Stimulated activated CD4-positive, alpha-beta T cell treated with anti-CD3 and anti-CD28 coated beads, Interleukin-1b, Interleukin-23, amount 100 ng/mL, for 4 hours (primary cell): ENCODE results near the gene ANKRD13D.
A peak's percentile ranks its signal among the peaks of the same experiment; 100 is the strongest.

ENCODE experiments used
- DNase-seq, 2 donors: peaks; one replicate each; pipeline ENCODE4 v3.0.0-alpha.2; 2020; ENCODE audit warnings: low read depth in 2 of 2

The ANKRD13D gene

DNA sequence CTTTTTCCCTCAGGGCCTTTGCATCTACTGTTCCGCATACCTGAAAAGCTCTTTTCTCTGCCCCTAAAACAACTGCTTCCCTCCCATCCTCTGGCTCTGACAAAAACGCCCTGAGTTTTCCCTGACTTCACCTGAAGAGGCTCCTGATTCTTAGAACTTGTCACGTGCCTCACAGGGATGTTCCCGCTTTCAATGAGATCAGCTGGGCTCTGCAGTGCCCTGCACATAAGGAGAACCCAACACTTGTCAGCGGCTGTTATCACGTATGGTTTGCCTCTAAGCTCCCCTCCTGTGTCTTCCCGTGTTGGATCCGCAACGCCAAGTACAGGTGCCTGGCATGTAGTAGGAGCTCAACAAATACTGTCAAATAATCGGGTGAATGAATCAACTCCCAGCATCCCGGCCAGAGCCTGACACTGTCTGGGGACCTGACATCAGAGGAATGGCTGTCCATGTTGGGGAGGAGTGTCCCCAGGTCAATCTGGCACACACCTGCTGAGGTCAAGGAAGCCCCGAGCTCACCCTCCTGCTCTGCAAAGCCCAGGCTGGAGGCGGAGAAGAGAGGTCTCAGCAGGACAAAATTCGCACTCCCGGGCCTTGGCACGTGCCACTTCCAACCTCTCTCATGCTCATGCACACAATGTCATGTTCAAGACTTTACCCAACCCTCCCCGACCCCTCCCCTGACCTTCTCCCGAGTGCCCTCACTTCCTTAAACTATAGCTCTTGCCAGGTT, 27.0 kb upstream of the ANKRD13D start:
- DNase-seq = no peak

DNA sequence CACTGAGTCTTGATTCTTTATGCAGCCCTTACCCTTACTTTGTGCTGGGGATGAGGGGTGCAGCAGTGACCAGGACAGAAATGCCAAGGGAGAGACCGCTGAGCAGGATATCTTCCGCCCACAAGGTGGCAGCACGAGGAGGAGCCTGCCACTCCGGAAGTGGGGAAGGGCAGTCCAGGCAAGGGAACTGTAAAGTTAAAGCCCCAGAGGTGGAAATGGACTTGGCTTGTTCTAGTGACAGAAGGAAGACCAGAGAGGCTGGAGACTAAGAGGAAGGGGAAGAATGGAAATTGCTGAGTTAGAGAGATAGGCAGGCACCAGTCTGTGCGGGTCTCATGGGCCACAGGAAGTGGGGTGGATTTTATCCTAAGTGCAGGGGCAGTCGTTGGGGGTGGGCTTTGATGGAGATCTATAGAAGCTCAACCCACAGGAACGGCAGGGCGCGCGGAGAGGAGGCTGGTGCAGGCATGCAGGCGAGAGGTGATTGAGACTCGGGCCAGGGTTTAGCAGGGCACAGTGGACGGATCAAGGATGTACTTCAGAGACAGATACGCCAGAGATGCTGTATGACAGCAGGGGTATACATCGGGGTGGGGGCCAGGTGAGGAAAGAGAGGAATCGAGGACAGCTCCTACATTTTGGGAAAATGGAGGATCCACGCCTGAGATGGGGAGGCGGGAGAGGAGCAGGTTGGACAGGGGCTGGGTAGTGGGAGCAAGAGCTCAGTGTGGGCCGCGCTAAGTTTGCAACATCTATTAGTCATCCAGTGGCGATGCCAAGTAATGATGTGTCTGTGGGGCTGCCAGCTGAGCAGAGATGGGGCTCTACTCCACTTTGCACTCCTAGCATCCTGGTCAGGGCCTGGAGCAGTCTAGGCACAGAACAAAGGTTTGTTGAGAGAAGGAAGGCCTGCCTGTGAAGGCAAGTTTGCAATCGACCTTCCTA, 26.1 kb upstream of the ANKRD13D start:
- DNase-seq = peak; percentile 58 to 65

DNA sequence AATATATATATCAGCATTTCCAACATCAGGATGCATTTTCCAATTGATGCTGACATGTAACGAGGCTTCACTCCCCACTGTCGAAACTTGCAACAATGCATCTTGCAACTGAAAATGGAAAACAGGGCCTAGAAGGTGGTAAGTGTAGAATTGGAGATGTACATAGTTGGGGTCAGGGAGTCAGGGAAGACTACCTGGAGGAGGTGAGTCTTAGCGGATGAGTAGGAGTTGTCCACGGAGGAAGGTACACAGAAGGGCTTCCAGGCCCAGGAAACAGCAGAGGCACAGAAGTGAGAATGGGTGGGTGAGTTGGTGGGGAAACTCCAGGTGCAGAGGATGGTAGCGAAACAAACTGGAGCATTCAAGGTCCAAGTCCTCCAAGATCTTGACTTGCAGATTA, 24.8 kb upstream of the ANKRD13D start:
- DNase-seq = no peak

DNA sequence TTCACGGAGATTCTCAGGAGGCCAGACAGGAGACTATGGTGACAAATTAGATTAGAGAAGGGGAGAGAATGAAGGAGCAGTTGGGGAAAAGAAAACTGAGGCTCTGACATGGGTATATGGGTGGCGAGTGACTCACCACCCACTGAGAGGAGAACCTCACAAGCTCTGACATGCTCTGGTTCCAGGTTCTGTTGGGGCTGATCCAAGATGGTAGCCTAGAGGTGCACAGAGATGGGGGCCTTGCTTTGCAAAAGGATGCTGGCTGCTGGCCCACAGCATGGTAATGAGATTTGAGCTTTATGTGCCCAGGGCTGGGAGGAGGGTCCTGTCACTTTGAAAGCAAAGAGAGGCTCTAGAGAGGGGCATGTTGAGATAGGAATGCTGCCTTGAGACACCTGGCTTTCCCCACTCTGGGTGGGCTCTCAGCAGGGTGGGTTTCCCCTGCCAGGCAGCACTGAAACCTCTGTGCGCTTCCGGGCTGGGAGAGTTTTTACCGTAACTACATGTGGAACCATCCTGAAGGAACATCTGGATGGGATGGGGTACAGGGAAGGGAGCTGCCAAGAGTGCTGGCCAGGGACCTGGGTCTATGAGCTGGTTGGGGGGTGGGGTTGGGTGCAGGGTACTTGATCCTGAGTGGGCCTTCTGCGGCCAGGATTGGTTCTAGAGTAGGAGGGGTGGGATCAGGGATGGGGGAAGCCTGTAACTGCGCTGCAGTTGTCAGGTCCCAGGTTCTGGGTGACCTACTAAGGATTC, 24.0 kb upstream of the ANKRD13D start:
- no peak for DNase-seq

DNA sequence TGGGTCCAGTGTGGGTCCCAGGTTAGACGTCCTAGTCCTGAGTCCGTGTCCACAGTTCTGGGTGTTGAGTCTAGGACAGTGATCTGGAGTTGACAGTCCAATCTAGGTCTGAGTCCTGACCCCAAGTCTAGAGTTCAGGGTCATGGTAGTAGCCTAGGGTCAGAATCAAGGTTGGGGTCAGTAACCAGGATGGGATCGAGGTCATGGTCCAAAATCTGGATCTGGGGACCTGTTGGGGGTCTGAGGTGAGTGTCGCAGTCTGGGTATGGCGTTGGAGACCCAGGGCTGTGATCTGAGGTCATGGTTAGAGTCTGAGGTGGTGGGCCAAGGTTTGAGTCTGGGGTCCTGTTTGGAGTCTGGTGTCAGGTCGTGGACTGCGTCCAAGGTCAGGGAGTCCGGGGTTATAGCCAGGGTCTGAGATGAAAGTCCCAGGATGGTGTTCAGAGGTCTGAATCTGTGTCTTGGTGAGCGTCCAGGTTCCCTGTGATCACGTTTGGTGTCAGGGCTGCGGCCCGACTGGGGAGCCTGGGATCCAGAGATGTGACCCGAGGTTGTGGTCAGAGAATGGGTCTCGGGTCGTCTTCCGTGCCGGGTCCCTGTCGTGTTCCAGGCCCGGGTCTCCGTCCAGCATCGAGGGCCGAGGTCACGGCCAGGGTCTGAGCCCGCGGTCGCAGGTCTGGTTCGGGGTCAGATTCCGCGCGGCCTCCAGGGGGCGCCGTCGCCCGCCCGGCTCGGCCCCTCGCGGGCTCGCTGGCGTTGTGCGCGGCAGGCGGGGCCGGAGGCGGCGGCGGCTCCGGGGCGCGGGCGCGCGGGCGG, 23.3 kb upstream of the ANKRD13D start:
- DNase-seq = peak; percentile 70 to 81

DNA sequence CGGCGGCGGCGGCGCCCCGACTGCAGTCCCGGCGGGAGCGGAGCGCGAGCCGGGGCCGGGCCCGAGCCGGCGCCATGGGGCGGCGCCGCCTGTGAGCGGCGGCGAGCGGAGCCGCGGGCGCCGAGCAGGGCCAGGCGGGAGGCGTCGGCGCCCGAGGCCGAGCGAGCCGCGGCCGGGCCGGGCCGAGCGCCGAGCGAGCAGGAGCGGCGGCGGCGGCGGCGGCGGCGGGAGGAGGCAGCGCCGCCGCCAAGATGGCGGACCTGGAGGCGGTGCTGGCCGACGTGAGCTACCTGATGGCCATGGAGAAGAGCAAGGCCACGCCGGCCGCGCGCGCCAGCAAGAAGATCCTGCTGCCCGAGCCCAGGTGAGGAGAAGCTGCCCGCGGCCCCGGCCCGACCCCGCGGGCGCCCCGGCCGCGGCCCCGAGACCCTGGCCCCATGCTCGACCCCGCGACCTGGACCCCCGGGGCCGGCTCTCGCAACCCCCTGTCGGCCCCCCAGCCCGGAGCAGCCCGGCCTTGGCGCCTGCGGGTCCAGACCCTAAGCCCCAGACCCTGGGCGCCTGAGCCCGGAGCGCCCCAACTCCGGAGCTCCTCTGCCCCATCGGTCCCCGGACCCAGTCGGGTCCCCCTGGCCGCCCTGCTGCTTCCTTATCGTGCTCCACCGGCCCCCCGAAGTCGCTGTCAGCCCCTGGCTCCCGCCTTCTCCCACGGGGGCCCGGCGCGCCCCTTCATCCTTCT, 22.5 kb upstream of the ANKRD13D start, which contains the start of gene GRK2:
GRK2 (plus strand) TSS at position 25 of the 739 bp plus-strand sequence; CDS start at position 252, 227 bp downstream.
- no peak for DNase-seq

DNA sequence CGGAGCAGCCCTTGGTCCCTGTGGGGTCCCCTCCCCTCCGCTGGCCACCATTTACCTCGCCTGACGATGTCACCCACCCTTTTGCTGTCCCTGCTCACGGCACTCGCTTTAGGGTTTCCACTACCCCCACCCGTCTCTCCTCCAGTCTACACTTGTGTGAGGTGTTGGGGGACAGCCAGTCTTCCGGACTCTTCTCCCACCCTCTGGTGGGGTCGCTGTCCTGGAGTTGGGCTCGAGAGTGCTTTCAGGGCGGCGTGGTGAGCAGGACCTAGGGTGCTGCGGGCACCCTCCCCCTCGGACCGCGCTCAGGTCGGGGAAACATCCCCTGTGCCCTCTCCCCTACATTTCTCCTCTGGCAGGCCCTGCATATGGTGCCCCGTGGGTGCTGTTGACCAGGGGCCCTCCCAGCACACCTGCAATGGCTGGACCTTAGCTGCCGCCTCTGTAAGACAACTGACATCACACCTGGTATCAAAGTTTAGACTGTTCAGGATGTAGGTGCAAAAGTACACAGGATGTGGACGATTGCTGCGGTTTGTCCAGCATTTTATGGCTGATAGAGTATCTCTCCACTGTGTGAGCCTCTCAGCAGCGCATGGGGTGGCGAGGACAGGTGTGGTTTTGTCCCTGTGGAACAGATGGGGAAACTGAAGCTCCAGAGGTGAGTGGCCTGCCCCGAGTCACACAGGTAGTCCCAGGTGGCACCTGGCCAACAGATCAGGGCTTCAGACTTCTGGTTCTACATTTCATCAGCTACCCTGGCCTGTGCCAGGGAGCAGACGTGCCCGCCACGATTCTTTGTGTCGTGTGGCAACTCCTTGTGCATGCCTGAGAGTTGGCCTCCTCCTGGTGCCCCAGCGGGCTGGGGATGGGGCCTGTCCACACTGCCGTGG, 21.7 kb upstream of the ANKRD13D start:
- no peak for DNase-seq

DNA sequence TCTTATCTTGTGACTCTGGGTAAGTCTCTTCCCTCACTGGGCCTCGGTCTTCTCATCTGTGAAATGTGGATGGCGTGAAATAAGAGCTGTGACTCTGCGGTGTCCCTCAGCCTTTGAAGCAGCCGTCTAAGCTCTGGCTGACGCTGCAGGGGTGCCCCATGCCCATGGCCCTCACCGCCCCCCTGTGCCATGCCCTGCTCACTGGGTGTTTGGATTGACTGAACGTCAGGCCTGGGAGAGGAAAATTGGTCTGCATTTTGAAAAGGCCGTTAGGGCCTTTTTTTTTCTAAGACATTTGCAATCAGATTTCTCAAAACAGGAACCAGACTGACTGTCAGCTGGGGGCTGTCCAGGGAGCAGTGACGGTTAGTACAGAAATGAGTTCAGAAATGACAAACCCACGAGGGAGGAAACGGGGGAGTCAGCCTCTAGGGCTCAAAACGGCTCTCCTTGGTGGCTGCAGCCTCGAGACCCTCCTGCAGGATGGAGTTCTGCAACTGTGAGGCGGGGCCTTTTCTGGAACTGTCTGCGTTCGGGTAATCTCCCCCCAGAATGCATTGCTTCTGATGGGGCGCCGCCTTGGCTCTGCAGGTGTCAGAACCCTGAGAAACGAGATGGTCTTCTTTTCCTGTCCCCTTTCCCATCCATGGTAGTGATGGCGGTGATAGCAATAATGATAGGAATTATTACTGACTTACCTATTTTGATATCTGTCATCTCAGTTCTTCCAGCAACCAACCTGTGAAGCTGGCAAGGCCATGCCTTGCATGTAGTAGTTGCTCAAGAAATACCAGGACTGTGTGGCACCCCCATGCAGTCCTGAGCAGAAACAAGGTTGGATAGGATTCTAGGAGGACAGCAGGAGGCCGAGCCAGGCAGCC, 20.8 kb upstream of the ANKRD13D start:
- peak in 1 of 2 donors; percentile 30 for DNase-seq

DNA sequence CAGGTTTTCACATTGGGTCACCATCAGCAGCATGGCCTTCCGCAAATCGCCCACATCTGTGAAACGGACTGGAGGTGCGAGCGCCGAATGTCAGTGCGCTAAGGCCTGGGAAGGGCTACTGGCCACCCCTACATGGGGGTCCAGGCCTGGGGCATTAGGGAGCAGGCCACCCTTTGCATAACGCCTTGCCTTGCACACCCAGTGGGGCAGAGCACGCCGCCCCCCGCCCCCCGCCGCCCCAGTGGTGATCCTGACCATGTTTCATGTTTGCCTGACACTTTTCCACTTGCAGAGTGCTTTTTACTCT, 20.2 kb upstream of the ANKRD13D start:
- no peak for DNase-seq

DNA sequence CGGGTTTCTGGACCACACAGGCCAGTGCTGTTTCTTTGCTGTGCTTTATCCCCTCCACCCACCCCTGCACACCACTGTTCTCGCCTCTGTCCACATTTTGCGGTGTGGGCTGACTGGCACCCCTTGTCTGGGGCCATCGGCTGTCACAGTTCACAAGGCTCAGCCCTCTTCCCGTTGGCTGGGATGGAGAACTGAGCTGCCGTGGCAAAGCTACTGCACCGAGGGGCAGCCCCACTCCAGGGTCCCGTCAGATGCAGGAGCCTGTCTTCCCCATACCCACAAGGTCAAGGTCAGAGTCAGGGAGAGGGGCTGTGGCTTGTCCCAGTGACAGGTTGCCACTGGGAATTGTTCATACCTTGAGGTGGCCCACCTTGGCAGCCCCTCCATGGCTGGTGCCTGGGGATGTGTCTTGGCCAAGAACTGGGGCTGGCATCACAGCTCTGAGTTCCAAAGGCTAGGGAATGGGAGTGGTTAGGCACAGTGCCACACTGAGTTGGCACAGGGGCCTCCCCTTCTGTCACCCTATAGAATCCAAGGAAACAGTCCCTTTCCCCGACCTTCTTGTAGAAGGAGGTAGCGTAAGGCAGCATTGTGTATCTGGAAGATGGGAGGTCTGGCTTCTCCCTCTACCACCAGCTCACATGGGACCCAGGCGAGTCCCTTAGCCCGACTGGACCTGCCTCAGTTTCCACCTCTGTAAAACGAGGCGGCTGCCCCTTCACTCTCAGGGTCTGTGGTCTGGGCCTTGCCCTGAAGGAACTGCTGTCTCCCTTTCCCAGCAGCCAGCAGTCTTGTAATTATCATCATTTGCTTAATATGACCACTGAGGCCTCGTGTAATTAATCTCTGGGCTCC, 19.5 kb upstream of the ANKRD13D start:
- no peak for DNase-seq

DNA sequence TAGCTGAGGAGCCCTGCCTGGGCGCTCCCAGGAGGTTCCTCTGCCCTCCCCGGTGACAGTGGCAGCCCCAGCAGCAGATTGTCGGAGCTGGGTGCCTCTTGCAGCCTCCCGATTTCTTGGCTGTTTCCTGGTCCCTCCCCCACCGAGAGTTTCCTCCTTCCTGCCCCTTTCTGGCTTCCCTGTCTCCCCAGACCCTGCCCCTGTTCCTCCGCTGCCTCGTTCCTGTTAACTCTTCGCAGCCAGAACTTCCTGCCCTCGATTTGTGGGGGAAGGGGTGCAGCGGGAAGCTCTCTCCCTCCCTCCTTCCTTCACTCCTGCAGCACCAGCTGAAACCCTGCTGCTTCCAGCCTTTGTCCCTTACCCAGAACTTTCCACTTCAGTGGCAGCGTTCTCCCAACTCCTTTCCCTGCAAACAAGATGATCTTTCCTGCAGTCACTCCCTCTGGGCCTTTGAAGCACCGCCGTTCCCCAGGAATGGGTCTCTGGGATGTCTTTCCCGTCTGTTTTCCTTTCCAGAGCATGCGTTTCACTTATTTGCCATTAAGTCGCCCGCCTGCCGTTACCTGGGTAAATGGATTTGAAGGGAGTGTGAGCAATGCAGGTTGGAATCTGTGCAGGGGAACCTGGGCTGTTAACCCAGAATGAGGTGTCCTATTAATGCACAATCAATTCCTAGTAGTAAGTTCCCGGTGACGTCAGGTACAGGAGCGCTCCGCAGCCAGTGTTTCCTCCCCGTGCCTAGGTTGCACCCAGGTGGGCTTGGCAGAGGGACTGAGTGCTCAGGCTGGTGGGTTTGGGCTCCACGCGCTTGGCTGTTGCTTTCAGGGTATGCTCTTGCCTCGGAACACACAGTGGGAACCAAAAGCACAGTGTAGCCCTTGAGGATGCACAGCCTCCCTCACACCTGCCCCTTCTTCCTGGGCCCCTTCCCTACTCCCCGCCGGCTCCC, 18.6 kb upstream of the ANKRD13D start:
- no peak for DNase-seq

DNA sequence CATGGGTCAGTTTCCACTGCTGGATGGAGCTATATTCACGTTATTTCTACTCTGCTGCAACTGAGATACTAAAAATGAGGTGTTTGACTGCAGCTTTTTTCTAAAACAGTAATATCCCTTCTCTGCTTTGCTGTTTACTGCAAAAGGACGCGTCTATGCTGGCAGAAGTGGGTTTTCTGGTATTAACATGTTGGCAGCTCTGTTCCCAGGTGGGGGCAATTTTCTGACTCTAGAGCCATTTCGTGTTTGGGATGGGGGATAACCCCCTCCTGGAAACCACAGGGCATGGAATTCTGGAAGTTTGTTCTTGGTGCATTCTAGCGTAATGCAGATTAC, 17.9 kb upstream of the ANKRD13D start:
- no peak for DNase-seq

DNA sequence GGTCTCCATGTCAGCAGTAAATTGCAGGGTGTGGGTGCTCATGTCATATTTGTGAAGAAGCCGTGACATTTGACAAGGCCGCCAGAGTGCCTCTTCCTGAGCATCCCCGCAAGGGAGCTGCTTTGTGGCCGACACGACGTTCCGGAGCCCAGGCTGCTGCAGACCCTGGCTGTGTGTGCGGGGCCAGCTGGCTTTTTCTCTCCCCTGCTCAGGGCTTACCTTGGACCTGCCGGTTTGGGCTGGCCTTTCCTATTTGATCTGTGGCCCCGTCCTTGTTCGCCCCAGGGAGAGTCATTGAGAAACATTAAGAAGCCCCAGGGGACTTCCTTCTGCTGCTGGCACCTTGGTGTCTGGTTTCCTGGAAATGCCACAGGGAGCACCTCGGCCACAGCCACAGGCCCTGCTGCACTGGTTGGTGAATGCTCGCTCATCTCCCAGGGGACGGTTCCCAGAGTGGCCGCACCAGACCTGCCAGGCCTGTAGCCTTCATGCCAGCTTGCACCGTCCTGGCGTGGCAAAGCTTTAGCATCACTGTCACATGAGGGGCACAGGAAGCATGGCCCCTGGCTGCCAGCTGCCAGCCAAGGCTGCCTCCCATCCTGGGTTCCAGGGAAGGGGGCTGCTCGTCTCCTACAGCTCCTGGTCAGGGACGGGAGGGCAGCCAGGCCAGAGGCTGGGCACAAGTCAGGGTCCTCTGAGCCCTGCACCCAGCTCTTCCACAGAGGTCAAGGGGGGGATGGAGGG, 17.4 kb upstream of the ANKRD13D start:
- no peak for DNase-seq

DNA sequence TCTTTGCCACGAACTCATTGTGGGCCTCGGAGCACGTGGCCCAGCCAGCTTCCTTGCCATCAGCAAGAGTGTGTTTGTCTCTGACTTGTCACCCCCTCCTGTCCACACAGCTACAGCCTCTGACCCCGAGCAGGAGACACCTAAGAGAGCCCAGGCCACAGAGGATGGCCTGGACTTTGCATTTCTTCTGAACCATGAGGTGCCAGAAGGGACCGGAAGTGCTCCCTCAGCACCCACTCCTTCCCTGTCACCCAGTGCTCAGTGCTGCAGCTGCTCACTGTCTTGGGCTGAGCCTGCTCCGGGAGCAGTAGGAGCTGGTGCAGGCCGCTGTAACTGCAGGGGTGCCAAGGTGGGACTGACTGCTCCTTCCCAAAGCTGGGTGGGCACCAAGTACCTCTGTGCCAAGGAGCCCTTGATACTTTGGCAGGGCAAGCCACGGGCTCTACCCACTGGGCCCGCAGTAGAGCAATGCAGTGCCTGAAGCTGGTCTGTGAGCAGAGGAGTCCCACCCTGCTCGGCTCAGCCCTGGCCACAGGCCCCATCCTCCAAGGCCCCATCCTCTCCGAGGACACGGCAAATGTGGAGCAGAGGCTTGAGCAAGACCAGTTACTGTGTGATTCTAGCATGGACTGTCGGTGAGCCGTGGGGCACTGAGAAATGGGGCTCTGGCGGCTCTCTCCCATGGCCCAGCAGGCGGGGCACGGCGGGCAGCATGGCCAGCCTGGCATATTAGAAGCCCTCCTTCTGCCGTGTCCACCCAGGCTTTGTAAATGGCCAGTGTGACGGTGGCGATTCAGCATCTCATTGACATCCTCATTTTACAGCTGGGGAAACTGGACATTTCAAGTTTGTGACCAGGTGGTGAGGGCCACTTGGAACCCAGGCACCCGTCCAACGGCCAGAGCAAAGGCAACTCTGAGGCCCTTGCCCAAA, 16.5 kb upstream of the ANKRD13D start:
- DNase-seq = no peak
